ENCODE measurements around the gene BANF2.
A peak's percentile ranks its signal among the peaks of the same experiment; 100 is the strongest.
"Not testable (repeated sequence)": the region's sequence is repeated elsewhere in the genome, so short reads cannot be mapped to it uniquely, and the experiment has no call there.

The BANF2 gene

GRCh38 chr20:17699931-17700351, at the start of gene BANF2:
BANF2 (plus strand) TSS chr20:17699966; CDS start chr20:17725026, 25,060 bp downstream.
- no peak for DNase-seq (ENCODE audit: low read depth)

DNA sequence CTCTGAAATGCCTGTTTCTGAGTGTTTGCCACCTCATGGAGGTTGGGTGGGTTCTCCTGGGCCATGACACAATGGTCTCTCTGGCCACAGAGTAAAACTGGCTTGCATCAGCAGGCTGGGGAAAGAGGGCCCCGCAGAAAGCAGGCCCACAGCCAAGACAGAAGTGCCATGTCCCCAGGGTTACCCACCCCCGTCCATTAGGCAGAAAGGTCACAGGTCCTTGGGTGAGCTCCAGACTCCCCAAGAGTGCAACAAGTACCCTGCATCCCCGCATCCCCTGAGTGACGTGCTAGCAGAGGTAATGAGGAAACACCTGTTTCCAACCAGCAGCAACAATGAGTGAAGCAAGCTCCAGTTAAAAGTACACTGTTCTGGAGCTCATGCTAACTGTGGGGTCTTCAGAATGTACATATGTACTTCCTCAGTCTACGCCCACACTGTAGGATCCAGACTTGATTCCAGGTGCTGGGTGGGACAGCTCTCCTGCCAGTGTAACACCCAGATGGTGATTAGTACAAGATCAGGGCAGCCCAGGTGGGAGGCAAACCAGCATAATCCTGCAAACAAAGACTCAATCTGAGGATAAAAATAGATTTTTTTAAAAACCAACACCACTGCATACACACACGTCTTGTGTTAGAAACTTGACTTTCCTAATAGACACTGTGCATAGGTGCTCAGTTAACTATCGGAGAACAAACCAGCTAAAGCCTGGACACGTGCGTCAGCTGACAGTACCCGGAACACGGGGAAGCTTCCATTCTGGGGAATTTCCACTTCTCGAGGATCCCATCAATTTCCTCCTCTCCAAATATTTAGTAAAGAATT, 49.3 kb upstream of the BANF2 start:
- no peak for DNase-seq (ENCODE audit: low read depth)

DNA sequence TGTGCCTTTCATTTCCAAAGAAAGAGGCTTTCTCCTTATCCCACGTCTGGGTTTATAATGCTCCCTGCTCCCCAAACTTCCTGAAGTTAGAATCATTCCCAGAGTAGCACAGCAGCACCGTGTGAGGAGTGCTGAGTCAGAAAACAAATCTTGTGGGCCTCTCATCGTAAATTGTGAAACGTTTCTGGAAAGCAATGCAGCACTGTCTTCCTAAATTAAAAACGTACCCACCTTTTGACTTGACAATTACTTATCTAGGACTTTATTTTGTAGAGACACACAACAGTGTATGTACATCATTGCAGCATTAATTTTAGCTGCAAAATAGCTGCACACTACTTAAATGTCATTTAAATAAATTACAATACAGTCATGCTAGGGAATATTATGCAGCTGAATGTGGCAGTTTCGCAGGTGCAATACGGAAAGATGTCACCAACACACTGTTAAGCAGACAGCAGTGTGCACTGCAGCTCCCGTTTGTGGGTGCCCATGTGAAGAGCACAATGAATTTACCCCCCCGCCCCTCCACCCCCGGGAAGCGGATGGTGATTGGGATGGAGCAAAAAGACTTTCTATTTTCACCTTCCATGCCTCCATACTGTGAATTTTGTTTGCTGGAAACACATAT, 48.5 kb upstream of the BANF2 start:
- no peak for DNase-seq (ENCODE audit: low read depth)

- DNase-seq (ENCODE audit: low read depth): no peak
Measured at GRCh38 chr20:17651760-17652388, 47.9 kb upstream of the BANF2 start.

GRCh38 chr20:17652411-17652810, 47.4 kb upstream of the BANF2 start:
- DNase-seq (ENCODE audit: low read depth): no peak

DNA sequence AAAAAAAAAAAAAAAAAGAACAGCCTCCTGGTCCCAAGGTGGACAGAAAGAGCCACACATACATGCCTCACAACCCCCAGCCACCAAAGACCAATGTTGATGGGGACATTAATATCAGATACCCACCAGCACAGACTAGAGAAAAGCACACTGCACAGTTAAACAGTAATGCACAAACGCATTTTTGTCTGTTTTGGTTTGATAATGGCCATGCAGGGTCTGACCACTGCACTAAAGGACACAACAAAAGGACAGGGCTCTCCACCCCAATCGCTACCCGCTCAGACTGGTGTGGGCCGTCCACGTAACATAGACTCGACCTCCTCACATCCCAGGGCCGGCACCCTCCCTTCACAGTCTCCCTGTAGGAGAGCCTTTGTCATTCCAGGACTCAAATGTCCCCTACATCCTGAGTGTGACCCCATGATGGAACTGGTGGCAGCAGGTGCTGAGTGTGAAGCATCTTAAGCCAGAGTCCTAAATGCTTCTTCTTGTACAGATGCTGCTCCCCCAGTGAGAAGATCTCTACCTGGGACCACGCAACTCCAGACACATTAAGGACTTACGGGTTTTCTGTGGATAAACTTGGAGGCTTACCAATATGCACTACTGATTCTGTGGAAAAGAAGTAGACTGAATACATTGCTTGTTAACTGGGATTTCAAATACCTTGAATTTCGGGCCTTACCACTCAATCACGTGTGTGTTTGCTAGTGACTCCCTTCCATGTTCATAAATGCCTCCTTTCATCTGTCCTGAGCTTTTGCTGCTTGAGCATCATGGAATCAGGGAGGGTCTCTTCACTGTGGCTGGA, 45.7 kb upstream of the BANF2 start:
- DNase-seq (ENCODE audit: low read depth): no peak

DNA sequence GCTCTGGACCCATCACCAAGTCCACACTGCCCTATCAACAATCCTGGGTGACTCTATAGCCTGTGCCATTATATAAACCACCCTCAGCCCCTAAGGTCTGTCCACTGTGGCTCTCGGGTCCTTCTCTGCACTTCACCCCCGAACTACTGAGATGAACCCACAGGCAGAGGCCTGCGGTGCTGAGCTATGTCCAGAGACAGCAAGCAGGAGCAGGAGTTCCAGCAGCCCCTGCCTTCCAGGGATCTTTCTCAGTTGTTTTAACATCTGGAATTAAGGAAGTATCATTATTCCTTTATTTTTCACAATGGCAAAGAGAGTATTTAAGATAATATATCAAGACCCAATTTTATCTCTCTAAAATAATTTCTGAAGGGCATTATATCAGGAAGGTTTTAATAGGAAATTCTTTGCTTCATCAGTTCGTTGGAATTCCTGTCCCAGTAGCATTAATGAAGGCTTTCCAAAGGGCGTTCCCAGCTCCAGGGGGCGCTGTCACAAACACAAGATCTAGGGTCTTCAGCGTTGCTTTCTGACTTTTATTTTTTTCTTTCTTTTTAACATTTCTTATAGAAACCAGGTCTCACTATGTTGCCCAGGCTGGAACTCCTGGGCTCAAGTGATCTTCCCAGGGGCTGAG, 45.0 kb upstream of the BANF2 start:
- DNase-seq (ENCODE audit: low read depth): no peak

GRCh38 chr20:17655286-17655651, 44.5 kb upstream of the BANF2 start:
- DNase-seq (ENCODE audit: low read depth): no peak

GRCh38 chr20:17655865-17656479, 43.8 kb upstream of the BANF2 start:
- peak; percentile 39 for DNase-seq (ENCODE audit: low read depth)

- DNase-seq (ENCODE audit: low read depth): no peak
Measured at GRCh38 chr20:17657079-17657825, 42.5 kb upstream of the BANF2 start.

- DNase-seq (ENCODE audit: low read depth): no peak
Measured at GRCh38 chr20:17657898-17658647, 41.7 kb upstream of the BANF2 start.

- DNase-seq (ENCODE audit: low read depth): no peak
Measured at GRCh38 chr20:17658648-17658993, 41.1 kb upstream of the BANF2 start.

GRCh38 chr20:17659344-17659743, 40.4 kb upstream of the BANF2 start:
- DNase-seq (ENCODE audit: low read depth): not testable (repeated sequence)

- no peak for DNase-seq (ENCODE audit: low read depth)
Measured at GRCh38 chr20:17659801-17660200, 40.0 kb upstream of the BANF2 start.

DNA sequence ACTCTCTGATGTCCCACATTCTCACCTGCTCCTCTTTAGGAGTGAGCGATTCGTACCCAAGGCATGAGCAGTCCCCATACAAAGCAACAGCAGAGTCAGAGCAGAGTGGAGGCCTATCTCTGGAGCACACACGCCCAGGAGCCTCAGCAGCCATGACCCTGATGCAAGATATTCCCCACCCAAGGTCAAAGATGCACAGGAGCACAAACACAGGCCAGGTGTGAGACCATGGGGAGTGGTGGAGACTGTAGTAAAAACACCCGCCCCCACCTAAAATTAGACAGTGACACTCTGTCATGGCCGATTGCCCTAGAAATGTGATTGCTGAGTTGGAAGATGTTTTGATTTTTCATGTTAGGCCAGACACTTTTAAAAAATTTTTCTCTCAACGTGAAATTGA, 39.1 kb upstream of the BANF2 start:
- no peak for DNase-seq (ENCODE audit: low read depth)

DNA sequence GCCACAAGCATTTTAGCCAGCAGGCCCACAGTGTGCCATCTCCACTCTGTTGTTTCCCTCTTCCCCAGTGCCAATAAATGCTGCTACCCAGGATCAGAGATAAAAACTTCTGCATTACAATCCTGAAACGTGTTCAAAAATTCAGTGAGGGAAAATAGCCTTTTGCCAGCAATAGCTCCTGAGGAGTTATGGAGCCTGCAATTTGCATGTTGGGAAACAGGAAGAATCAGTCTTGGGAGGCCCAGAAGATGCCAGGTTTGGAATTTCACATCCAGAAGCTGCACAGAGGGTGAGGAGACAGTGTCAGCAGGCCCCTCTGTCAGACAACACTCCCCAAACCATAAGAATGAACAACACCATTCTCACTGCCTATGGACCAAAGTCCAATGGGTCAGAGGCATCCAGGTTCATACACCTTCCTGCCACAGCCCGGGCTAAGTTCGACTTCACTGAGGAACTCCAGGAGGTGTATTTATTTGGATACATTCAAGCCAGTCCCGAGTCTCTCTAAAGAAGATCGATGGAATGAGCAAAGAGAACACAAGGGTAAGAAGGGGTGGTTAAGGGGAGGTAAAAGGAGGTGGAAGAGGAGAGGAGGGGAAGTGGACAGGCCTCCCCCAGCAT, 38.5 kb upstream of the BANF2 start:
- DNase-seq (ENCODE audit: low read depth): peak; percentile 78

- peak; percentile 95 for DNase-seq (ENCODE audit: low read depth)
Measured at GRCh38 chr20:17662333-17663039, 37.3 kb upstream of the BANF2 start.

- no peak for DNase-seq (ENCODE audit: low read depth)
Measured at GRCh38 chr20:17663040-17663399, 36.7 kb upstream of the BANF2 start.

- DNase-seq (ENCODE audit: low read depth): no peak
Measured at GRCh38 chr20:17663486-17663885, 36.3 kb upstream of the BANF2 start.
